ENCODE results near the gene ZMPSTE24. TPM values are rescaled to one million over a fixed set of nuclear protein-coding genes. Genes with fewer than 3 reads are reported as not detected.

Gene ZMPSTE24
- total and polyA plus RNA-seq, 9 donors = 19.0 to 44.4 (median 29.0) TPM

DNA sequence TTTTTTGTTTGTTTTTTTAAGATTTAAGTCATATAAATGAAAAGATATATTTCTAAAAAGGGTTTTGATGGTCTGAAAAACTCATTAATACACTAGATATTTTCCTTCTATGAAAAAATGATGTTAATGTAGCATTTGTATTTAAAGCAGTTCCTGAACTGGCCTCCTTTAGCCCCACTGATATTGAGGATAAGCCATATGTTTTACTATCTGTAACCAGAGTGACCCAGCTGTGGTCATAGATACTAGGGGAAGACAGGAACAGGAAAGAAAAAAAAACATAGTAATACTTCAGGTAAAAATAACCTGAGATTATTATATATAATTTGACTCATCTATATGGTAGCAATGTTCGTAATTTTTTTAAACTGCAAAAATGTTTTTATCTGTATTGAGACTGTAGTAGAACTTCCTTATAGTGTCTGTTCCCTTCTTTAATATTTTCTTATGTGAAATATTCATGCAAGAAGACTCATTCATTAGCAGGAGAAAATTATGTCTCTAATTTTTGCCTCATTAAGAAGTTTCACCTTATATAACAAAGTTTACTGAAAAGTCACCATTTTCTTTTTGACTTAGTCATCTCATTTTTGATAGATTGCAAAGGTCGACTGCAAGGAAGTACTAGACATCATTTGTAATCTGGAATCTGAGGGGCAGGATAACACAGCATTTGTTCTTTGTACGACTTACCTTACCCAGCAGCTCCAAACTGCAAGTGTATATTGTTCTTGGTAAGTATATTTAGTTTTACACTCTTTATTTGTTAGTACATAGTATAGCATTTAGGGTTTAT is 35.9 kb upstream of the ZMPSTE24 start:
- Histone ChIP-seq H3K4me3 (no peak overlapping the region), H3K9me3 (no peaks in the 10 kb centered on the region), H3K4me1 (ENCODE audit: insufficient read depth) (no peaks in the 10 kb centered on the region), H3K27ac (no peak overlapping the region), H3K36me3 (no peaks in the 10 kb centered on the region), H3K27me3 (no peaks in the 10 kb centered on the region)
- intact Hi-C loops (cut with DNase I) = no loop called here
- WGBS, 3 donors = 89 to 90% (median 90%) methylated on average over 3 of the region's 3 CpGs
- TF ChIP-seq, protein P1, sequence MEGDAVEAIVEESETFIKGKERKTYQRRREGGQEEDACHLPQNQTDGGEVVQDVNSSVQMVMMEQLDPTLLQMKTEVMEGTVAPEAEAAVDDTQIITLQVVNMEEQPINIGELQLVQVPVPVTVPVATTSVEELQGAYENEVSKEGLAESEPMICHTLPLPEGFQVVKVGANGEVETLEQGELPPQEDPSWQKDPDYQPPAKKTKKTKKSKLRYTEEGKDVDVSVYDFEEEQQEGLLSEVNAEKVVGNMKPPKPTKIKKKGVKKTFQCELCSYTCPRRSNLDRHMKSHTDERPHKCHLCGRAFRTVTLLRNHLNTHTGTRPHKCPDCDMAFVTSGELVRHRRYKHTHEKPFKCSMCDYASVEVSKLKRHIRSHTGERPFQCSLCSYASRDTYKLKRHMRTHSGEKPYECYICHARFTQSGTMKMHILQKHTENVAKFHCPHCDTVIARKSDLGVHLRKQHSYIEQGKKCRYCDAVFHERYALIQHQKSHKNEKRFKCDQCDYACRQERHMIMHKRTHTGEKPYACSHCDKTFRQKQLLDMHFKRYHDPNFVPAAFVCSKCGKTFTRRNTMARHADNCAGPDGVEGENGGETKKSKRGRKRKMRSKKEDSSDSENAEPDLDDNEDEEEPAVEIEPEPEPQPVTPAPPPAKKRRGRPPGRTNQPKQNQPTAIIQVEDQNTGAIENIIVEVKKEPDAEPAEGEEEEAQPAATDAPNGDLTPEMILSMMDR (IDR thresholded peaks at IDR 0.05) = no peak
- TF ChIP-seq EP300 (IDR thresholded peaks at IDR 0.05) (no peak), POLR2A (IDR thresholded peaks at IDR 0.05) (no peak)
- DNase-seq = no peak

DNA sequence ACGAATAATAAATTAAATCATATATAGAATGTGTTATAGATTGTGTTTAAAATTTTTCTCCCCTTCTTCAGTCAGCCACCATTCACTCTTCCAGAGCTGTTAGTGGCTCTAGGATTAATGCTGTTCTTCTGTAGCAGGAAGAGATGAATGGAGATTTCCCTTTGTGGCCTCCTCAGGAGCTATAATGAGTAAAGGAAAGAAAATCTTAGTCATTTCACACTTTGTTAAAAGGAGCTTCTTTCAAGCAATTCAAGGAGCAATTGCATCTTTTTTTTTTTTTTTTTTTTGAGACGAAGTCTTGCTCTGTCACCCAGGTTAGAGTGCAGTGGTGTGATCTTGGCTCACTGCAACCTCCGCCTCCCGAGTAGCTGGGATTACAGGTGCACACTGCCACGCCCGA is 34.0 kb upstream of the ZMPSTE24 start:
- 92 to 96% (median 93%) methylated on average over 6 of the region's 6 CpGs for WGBS, 3 donors
- Histone ChIP-seq H3K9me3 (no peaks in the 10 kb centered on the region), H3K27me3 (no peaks in the 10 kb centered on the region), H3K36me3 (no peaks in the 10 kb centered on the region), H3K27ac (no peak overlapping the region), H3K4me1 (ENCODE audit: insufficient read depth) (no peaks in the 10 kb centered on the region), H3K4me3 (no peak overlapping the region)
- DNase-seq = no peak
- intact Hi-C loops (cut with DNase I) = no loop called here
- TF ChIP-seq POLR2A (IDR thresholded peaks at IDR 0.05) = no peak

DNA sequence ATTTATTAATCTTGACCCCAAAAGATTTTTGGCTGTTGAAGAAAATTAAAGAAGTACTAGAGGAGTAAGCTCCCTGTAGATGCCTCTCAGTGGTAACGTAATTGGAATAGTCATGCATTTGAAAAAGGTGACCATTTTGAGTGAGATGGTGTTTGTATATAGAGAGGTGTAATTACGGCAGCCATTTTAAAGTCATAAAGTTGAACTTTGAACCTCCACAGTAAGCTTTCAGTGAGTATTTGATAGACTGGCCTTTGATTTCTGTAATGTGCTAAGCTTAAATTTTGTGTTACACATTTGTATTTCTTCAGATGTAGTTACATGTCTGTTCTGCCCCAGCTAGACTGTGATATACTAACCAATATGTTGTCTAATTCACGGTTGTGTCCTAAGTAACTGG is 31.8 kb upstream of the ZMPSTE24 start:
- DNase-seq = no peak
- H3K4me1 ChIP-seq (ENCODE audit: insufficient read depth) = no peaks in the 10 kb centered on the region
- no peaks in the 10 kb centered on the region for H3K9me3 ChIP-seq
- no peak overlapping the region for H3K4me3 ChIP-seq
- intact Hi-C loops (cut with DNase I) = no loop called here
- TF ChIP-seq, protein P1 (IDR thresholded peaks at IDR 0.05) = no peak
- TF ChIP-seq EP300 (IDR thresholded peaks at IDR 0.05) (no peak), POLR2A (IDR thresholded peaks at IDR 0.05) (no peak)
- H3K27me3 ChIP-seq = no peaks in the 10 kb centered on the region
- no peak overlapping the region for H3K27ac ChIP-seq
- no peaks in the 10 kb centered on the region for H3K36me3 ChIP-seq
- 91 to 95% (median 91%) methylated on average over 3 of the region's 3 CpGs for WGBS, 3 donors

DNA sequence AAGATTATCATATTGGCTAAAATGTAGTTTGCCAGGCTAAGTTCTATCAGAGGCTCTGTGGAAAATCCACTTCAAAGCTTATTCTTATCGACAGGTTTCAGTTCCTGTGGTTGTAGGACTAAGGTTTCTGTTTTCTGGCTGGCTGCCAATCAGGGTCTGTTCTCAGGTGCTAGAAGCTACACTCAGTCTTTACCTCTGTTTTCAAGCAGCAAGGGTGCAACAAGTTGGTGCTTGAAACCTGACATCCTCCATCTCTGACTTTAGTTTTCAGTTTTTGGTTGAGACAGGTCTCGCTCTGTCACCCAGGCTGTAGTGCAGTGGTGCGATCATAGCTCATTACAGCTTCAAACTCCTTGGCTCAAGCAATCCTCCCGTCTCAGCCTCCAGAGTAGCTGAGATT is 25.6 kb upstream of the ZMPSTE24 start:
- no peaks in the 10 kb centered on the region for H3K36me3 ChIP-seq
- no peaks in the 10 kb centered on the region for H3K4me1 ChIP-seq (ENCODE audit: insufficient read depth)
- TF ChIP-seq POLR2A (IDR thresholded peaks at IDR 0.05) = no peak
- TF ChIP-seq, protein P1 (IDR thresholded peaks at IDR 0.05) = no peak
- TF ChIP-seq EP300 (IDR thresholded peaks at IDR 0.05) = no peak
- no peak for DNase-seq
- 95% methylated on average over 4 of the region's 4 CpGs for WGBS, 3 donors
- intact Hi-C loops (cut with DNase I) = no loop called here
- H3K27me3 ChIP-seq = no peaks in the 10 kb centered on the region
- no peak overlapping the region for H3K27ac ChIP-seq
- no peaks in the 10 kb centered on the region for H3K9me3 ChIP-seq
- no peak overlapping the region for H3K4me3 ChIP-seq

DNA sequence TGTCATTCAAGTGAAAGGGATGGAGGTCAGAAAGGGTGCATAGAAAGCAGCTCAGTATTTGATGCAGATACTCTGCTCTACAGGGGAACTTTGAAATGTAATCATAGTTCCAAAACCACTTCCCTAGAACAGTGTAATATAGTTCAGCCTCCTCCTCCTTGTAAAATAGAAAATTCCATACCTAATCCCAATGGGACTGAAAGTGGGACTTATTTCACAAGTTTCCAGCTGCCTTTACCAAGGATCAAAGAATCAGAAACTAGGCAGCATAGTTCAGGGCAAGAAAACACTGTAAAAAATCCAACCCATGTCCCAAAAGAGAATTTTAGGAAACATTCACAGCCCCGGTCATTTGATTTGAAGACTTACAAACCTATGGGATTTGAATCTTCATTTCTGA is 18.4 kb upstream of the ZMPSTE24 start:
- Histone ChIP-seq H3K36me3 (no peaks in the 10 kb centered on the region), H3K27me3 (no peaks in the 10 kb centered on the region), H3K4me1 (ENCODE audit: insufficient read depth) (no peaks in the 10 kb centered on the region), H3K9me3 (no peaks in the 10 kb centered on the region), H3K4me3 (no peak overlapping the region), H3K27ac (no peak overlapping the region)
- WGBS, 3 donors = 89 to 100% (median 96%) methylated on average over 1 of the region's 1 CpG
- TF ChIP-seq, protein P1 (IDR thresholded peaks at IDR 0.05) = no peak
- TF ChIP-seq POLR2A (IDR thresholded peaks at IDR 0.05) (no peak), EP300 (IDR thresholded peaks at IDR 0.05) (no peak)
- intact Hi-C loops (cut with DNase I) = no loop called here
- DNase-seq = no peak

Data from ovary (tissue), 9 donors.